ENCODE data around the gene ZFYVE21. TPM values are rescaled to one million over a fixed set of nuclear protein-coding genes. Genes with fewer than 3 reads are reported as not detected.

ZFYVE21 gene
- total RNA-seq, 1 experiment from 2014 or later, result 45.7 TPM

- CTCF ChIA-PET, result interaction anchor here (0.6 kb wide), 2 partner anchors 128 to 187 kb away, joined by 3 to 4 read pairs; no protein-coding TSS in a partner anchor
- H3K27ac Mint-ChIP-seq (ENCODE audit: unreplicated experiment), result no peak overlapping the region
- H3K4me1 Mint-ChIP-seq (ENCODE audit: low read depth, unreplicated experiment), result no peaks in the 10 kb centered on the region
- intact Hi-C loops (cut with micrococcal nuclease; ENCODE audit: unreplicated experiment), result no loop called here
- no peak for DNase-seq
- no peaks in the 10 kb centered on the region for H3K27me3 Mint-ChIP-seq (ENCODE audit: unreplicated experiment)
- no peak overlapping the region for H3K4me3 Mint-ChIP-seq (ENCODE audit: low read depth, unreplicated experiment)
- BruUV-seq (replicated peaks), result no TSS peak
- TF ChIP-seq CTCF (IDR thresholded peaks at IDR 0.05; ENCODE audit: unreplicated experiment), result no peak
- H3K9me3 Mint-ChIP-seq (ENCODE audit: low read depth, unreplicated experiment), result no peaks in the 10 kb centered on the region
- H3K36me3 Mint-ChIP-seq (ENCODE audit: insufficient read depth, unreplicated experiment), result peaks cover 25% of the 10 kb centered on the region
These were observed 11.8 kb downstream of the ZFYVE21 start for GRCh38 chr14:103727313-103727980.

GRCh38 chr14:103728141-103728540 is 12.5 kb downstream of the ZFYVE21 start:
- H3K27ac Mint-ChIP-seq (ENCODE audit: unreplicated experiment), result no peak overlapping the region

GRCh38 chr14:103728721-103729120 is 13.1 kb downstream of the ZFYVE21 start:
- no peaks in the 10 kb centered on the region for H3K9me3 Mint-ChIP-seq (ENCODE audit: low read depth, unreplicated experiment)
- H3K4me3 Mint-ChIP-seq (ENCODE audit: low read depth, unreplicated experiment), result no peak overlapping the region
- TF ChIP-seq CTCF (IDR thresholded peaks at IDR 0.05; ENCODE audit: unreplicated experiment), result no peak
- CTCF ChIA-PET, result interaction anchor here (0.6 kb wide), 1 partner anchor 1076 kb away, joined by 4 read pairs; no protein-coding TSS in a partner anchor
- no TSS peak for BruUV-seq (replicated peaks)
- H3K36me3 Mint-ChIP-seq (ENCODE audit: insufficient read depth, unreplicated experiment), result peaks cover 28% of the 10 kb centered on the region
- no peaks in the 10 kb centered on the region for H3K4me1 Mint-ChIP-seq (ENCODE audit: low read depth, unreplicated experiment)
- H3K27me3 Mint-ChIP-seq (ENCODE audit: unreplicated experiment), result no peaks in the 10 kb centered on the region
- no peak overlapping the region for H3K27ac Mint-ChIP-seq (ENCODE audit: unreplicated experiment)
- intact Hi-C loops (cut with micrococcal nuclease; ENCODE audit: unreplicated experiment), result no loop called here
- DNase-seq, result no peak

More at GRCh38 chr14:103728141-103728540, 12.5 kb downstream of the ZFYVE21 start:
- no TSS peak for BruUV-seq (replicated peaks)
- intact Hi-C loops (cut with micrococcal nuclease; ENCODE audit: unreplicated experiment), result no loop called here
- H3K4me1 Mint-ChIP-seq (ENCODE audit: low read depth, unreplicated experiment), result no peaks in the 10 kb centered on the region
- no peak for DNase-seq
- TF ChIP-seq CTCF (IDR thresholded peaks at IDR 0.05; ENCODE audit: unreplicated experiment), result no peak
- H3K27me3 Mint-ChIP-seq (ENCODE audit: unreplicated experiment), result no peaks in the 10 kb centered on the region
- CTCF ChIA-PET, result no interaction called here
- H3K36me3 Mint-ChIP-seq (ENCODE audit: insufficient read depth, unreplicated experiment), result peaks cover 28% of the 10 kb centered on the region
- H3K4me3 Mint-ChIP-seq (ENCODE audit: low read depth, unreplicated experiment), result no peak overlapping the region
- no peaks in the 10 kb centered on the region for H3K9me3 Mint-ChIP-seq (ENCODE audit: low read depth, unreplicated experiment)

GRCh38 chr14:103729496-103730448 is 14.2 kb downstream of the ZFYVE21 start:
- no peak for TF ChIP-seq CTCF (IDR thresholded peaks at IDR 0.05; ENCODE audit: unreplicated experiment)
- Mint-ChIP-seq H3K36me3 (ENCODE audit: insufficient read depth, unreplicated experiment) (peaks cover 38% of the 10 kb centered on the region), H3K27ac (ENCODE audit: unreplicated experiment) (no peak overlapping the region), H3K4me1 (ENCODE audit: low read depth, unreplicated experiment) (no peaks in the 10 kb centered on the region), H3K4me3 (ENCODE audit: low read depth, unreplicated experiment) (no peak overlapping the region), H3K9me3 (ENCODE audit: low read depth, unreplicated experiment) (no peaks in the 10 kb centered on the region), H3K27me3 (ENCODE audit: unreplicated experiment) (no peaks in the 10 kb centered on the region)
- intact Hi-C loops (cut with micrococcal nuclease; ENCODE audit: unreplicated experiment), result no loop called here
- no TSS peak for BruUV-seq (replicated peaks)
- CTCF ChIA-PET, result no interaction called here
- no peak for DNase-seq
